ENCODE measurements around the gene PCK2.

PCK2 gene

GRCh38 chr14:24077086-24077485, 17.0 kb upstream of the PCK2 start:
- DNase-seq, result no peak

DNA sequence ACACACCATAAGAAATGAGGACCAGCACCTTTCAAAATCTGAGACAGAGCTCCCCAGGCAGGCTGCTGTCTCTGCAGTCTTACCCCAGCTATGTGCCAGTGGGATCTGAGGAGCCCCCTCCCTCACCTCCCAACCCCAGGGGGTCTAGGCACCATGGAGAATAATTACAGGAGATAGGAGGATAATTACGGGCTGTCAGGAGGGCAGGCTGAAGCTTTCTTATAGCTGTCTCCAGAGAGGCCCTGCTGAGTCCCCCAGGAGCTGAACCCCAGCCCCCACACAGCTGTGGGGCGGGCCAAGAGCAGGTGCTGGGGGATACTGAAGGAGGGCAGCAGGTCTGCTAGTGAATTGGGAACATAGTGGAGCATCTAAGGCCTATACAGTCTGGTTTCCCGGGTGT, 16.0 kb upstream of the PCK2 start:
- DNase-seq, result no peak

DNA sequence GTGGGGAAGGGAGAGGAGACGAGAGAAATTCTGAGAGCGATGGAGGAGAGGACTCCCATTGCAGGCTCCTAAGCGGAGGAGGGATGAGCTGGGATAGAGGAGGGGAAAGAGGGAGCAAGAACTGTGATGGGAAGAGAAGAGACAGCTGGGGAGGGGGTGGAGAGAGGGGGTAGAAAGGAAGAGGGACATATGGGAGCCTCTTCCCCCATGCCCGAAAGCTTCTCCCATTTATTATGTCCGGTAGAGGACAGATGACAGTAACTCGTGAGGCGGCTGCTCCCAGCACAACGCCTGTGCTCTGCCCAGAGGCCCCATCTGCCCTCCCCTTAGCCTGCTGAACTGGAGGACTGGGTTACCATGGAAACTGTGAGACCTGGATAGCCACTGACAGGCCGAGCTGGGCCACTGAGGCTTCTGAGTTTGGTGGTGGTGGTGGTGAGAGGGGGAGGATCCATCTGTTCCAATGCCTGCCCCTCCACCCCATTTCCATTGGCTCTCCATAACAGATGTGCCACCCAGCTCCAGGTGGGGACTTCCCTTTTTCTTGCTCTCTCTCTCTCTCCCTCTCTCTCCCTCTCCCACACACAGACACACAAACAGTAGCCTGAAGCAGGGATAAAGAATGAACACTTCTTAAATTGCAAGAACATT, 14.5 kb upstream of the PCK2 start:
- no peak for DNase-seq

DNA sequence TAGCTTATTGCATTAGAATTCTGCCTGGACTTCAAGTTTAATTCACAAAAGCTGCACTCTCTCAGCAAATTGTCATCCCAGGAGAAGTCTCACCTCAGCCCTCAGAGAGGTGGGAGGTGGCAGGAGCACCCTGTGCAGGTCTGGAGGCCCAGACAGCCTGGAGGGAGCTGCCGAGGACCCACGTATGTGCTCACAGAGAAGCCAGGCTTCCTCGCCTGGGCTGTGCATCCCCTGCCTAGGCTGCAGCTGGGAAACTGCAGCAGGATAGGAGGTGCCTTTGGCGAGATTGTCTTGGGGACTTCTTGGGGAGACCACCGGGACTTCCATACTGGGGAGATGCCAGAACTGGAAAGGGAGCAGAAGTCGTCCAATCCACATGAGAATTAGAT, 14.0 kb upstream of the PCK2 start:
- no peak for DNase-seq

DNA sequence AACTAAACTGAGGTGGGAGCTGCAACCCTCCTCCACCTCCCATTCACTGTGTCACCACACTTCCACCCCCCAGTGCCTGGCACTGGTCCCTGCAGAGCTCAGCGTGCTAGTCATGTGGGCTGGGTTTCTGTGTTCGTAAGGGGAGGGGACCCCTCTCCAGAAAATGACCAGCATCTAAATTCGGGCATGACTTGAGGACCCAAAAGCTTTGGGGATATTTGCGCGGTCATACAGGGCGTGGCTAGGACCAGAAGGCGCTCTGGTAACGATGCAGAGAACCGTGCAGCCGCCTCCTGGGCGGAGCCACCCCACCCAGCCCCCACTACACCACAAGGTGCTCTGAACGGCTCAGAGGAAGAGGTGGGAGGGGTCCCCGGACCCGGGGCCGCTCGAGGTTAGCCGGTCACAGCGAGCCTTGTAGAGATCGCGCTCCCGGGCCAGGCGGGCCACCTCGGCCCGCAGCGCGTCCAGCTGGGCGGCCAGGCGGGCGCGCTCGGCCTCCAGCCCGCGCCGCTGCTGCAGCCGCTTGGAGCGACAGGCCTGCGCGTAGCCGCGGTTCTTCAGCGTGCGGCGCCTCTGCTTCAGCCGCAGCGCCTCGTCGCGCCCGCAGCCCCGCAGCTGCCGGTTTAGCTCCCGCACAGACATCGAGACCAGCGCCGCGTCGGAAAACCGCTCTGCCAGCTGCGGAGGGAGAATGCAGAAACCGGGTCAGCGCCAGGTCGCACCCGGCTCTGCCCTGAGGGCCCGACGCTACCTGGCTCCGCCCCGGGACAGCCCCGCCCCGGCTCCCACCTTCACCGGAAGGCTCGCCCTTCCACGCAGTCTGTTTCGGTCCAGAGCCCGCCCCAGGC, 13.0 kb upstream of the PCK2 start:
- DNase-seq, result peak; percentile 63 to 64

GRCh38 chr14:24081739-24082211, 12.3 kb upstream of the PCK2 start:
- no peak for DNase-seq

DNA sequence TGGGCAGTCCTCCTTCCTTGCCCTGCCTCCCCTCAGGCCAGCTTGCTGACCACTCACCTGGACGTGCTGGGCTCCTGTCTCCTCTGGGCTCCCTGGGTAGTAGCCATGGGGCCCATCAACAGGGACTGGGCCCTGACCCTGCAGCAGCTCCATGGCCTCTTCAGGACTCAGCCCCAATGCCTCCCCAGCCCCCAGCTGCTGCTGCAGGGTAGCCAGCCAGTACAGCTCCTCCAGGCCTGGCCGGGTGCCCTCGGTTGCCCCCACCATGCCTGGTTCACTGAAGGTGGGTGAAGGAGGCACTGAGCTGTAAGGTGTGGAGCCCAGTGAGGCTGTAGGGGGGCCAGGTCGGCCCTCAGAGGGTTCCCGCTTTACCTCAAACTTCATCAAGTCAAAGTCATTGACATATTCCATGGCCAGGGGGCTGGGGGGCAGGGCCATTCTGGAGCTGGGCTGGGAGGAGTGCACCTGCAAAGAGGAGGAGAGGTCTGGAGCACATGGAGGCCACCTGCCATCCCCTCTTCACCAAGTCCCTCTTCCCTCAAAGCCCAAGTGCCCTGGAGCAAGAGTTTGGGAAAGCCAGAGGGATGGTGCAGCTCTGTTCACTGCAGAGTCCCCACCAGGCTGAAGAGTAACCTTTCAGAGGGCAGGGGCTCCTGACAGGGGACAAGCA, 11.6 kb upstream of the PCK2 start:
- no peak for DNase-seq

GRCh38 chr14:24083462-24083861, 10.6 kb upstream of the PCK2 start:
- DNase-seq, result no peak

GRCh38 chr14:24084440-24084839, 9.7 kb upstream of the PCK2 start:
- DNase-seq, result no peak

DNA sequence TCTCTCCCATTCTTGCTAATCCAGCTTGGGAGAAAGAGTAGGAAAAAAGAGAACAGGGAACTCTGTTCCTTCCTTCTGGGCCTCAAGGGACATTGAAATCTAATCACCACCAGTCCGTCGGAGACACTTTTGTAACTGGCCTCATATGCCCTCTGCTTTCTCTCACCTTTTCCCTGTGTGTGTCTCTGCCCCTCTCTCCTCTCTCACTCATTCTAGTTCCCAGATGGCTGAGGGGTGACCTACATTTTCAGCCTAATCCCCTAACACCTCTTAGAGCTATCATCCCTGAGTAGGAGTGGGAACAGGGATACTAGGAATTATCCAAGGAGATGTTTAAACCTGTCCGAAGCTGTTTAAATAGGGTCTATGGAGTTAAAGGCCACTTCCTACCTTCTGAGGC, 8.9 kb upstream of the PCK2 start:
- no peak for DNase-seq

- no peak for DNase-seq
Observed at GRCh38 chr14:24086193-24086955, 7.7 kb upstream of the PCK2 start.

DNA sequence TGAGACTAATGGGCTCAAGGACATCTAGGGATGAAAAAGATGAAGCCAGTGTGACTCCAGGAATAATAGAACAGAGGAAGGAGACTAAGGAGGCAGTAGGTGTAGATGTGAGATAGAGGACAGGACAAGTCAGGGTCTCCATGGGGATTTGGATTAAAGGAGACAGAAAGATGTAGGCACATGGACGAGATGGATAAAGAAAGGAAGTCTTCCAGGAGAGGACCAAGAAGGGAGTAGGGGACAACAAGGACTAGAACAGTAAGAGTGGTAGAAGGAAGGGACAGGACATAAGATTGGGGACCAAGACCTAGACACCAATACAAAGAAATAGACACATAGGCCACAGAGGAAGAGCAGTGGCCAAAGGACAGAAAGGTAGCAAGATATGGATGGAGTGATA, 7.1 kb upstream of the PCK2 start:
- DNase-seq, result no peak

DNA sequence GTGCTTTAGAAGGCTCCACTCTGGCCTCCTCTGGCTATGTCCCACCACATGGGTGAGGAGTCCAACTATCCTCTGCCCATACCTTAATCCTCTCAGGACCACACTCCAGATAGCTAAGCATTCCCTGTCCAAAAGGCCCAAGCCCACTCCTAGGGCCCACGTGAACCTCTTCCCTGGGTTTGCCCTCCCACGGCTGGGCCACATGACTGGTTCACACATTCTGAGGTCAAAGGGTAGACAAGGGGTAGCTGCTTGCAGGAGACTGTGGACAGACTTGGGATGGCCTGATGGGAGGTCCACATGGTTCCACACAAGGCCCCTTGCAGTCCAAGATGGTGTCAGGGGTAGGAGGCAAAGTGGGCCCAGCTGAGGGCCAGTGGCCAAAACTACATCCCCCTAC, 6.0 kb upstream of the PCK2 start:
- no peak for DNase-seq

- DNase-seq, result no peak
Observed at GRCh38 chr14:24089890-24090289, 4.2 kb upstream of the PCK2 start.

DNA sequence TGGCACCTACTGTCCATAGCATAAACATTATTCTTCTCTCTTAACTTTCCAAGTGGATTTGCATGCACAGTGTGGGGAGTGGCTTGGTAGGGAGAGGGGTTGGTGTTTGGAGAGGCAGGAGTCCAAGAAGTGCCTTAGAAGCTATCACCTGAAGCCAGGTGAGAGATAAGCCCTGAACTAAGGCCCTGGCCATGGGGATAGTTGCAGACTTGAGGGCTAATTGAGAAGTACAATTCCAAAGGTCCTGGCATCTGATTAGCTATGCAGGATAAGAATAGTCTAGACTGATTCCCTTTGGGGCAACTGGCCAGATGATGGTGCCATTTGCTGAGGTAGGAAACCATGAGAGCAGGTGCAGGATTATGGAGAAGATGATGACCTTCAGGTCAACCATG, 2.0 kb upstream of the PCK2 start:
- DNase-seq, result no peak

DNA sequence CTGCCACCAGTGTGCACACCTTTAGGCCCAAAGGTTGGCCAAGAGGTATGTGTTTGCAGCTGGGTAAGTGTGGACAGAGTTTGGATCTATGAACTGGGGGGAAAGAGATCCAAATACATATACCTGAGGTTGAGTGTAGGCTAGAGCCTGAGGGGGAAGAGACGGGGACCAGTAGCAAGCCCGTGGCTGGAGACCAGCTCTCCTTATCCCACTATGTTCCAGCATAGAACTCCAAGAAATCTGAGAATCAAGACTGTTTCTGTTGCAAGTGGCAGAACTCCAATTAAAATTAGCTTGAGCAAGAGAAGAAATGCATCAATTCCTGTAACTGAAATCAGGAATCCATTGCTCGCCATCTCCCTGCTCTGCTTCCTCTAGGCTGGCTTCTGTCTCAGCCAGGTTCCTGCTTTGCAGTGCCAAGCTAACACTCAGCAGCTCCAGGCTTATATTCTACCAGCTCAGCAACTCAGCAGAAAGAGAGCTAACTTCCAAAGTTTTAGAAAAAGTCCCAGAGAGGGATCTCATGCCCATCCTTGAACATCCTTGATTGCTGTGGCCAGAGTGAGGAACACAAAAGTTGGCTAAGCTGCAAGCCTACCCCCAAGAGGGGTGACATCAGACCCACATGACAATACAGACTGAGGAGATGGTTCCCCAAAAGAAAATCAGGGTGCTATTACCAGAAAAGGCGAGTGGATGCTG, 1.5 kb upstream of the PCK2 start:
- no peak for DNase-seq

DNA sequence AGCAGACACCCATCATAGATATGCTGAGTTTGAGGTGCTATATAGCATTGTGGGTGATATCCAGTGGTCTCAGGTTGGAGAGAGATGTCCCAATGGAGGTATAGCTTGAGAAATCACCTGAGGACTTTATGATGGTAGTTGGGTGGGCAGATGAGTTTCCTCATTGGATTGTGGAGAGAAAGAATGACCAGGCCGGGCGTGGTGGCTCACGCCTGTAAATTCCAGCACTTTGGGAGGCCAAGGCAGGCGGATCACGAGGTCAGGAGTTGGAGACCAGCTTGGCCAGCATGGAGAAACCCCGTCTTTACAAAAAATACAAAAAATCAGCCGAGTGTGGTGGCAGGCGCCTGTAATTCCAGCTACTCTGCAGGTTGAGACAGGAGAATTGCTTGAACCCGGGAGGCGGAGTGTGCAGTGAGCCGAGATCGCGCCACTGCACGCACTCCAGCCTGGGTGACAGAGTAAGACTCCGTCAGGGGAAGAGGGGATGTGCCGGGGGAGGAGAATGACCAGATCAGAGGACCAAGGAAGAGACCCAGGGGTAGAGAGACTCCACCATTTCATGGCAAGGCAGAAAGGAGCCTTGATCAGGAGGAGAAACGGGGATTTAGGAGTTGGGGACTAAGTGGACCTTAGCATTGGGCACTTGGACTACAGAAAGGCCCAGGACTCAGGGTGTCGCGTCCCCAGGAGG, 757 bp upstream of the PCK2 start:
- no peak for DNase-seq

DNA sequence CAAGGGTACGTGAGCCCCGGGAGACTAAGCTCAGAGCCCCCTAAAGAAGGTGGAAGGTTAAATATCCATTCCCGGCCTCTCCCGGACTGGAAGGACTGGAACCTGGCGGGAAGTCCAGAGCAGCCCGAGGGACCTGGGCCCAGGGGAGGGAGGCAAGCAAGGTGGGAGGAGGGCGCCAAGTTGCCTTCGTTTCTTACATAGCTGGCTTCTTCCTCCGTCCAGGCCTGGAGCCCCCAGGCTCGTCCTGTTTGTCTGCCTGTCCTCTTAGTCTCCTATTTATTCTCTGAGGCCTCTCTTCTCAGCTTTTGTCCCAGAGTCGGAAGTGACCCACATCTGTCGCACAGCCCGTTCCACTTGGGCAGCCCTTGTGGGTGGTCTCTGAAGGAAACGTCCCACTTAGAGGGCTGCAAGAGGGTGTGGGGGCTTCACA, 745 bp downstream of the PCK2 start:
- no peak for DNase-seq

- peak; percentile 49 to 59 for DNase-seq
Observed at GRCh38 chr14:24095271-24096068, 1.4 kb downstream of the PCK2 start.

- DNase-seq, result no peak
Observed at GRCh38 chr14:24096545-24097181, 2.6 kb downstream of the PCK2 start.
